A549 (cell line): ENCODE results near the gene SYNE2. TPM values are rescaled to one million over a fixed set of nuclear protein-coding genes. Genes with fewer than 3 reads are reported as not detected.

Experiments
- ATAC-seq, 2 experiments: fragments of 200-7000 bp in 1 of 2; fragments of >200 bp in 1 of 2; cut with Nextera tagmentation in 1 of 2; cut with Tn5 transposase in 1 of 2; 3 replicates each; pipeline versions ENCODE4 v1.8.0 to v1.9.1; 2018 to 2020; ENCODE audit warnings: mild to moderate bottlenecking in 1 of 2, moderate library complexity in 1 of 2
- CTCF ChIA-PET: fragments of 300-600 bp; sonication (Branson Sonifier 250); formaldehyde crosslinking; extraction: SDS; loops from one replicate; lab custom pipeline; 2021; ENCODE audit warnings: antibody characterized with exemption, inconsistent platforms; lab: Yijun Ruan, JAX
- POLR2A ChIA-PET: fragments of 350-600 bp; formaldehyde crosslinking; extraction: SDS; loops from one replicate; lab custom pipeline; 2021; ENCODE audit warnings: antibody characterized with exemption, inconsistent platforms; lab: Yijun Ruan, JAX
- DNase-seq, 2 experiments: peaks; one replicate each; pipeline versions ENCODE4 v3.0.0 to v3.0.0-alpha.2; 2011 to 2016; ENCODE audit warnings: low read depth in 1 of 2, low spot score in 1 of 2
- FAIRE-seq: peaks from 2 replicates; lab custom pipeline; 2011; peaks lifted over from hg19 to GRCh38; lab: Jason Lieb, UNC
- H3K27ac ChIP-seq, 2 experiments: fragments of >200 bp; sonication (Bioruptor Twin); formaldehyde crosslinking; 3 replicates each; pipeline ENCODE4 v1.5.1; 2016 to 2017
- H3K4me1 ChIP-seq: fragments of >200 bp; sonication (Bioruptor Twin); formaldehyde crosslinking; 3 replicates; pipeline ENCODE4 v1.6.1; 2016
- H3K4me2 ChIP-seq: fragments of >200 bp; sonication (Bioruptor Twin); formaldehyde crosslinking; 3 replicates; pipeline ENCODE4 v1.6.1; 2016
- H3K4me3 ChIP-seq: fragments of >200 bp; sonication (Bioruptor Twin); formaldehyde crosslinking; 3 replicates; pipeline ENCODE4 v1.5.1; 2016
- H3K9me3 ChIP-seq: fragments of >200 bp; sonication (Bioruptor Twin); formaldehyde crosslinking; 3 replicates; pipeline ENCODE4 v1.6.1; 2016
- CTCF ChIP-seq: fragments of >200 bp; sonication (Bioruptor Twin); formaldehyde crosslinking; IDR thresholded peaks from 3 replicates; pipeline ENCODE4 v1.5.1; 2016
- E2F6 ChIP-seq: IDR thresholded peaks from 2 replicates; pipeline ENCODE4 v1.6.1; 2012; ENCODE audit warnings: low read depth, borderline replicate concordance
- EP300 ChIP-seq, 2 experiments: fragments of >200 bp; sonication (Bioruptor Twin); formaldehyde crosslinking; IDR thresholded peaks; 2 replicates in 1 of 2; 3 replicates in 1 of 2; pipeline ENCODE4 v1.6.1; 2016 to 2017
- FOSL2 ChIP-seq, 2 experiments: fragments of 450-650 bp in 1 of 2; fragments of >200 bp in 1 of 2; sonication (Bioruptor Twin) in 1 of 2; formaldehyde crosslinking; IDR thresholded peaks; 2 replicates each; pipeline versions ENCODE4 v1.5.0 to v1.6.1; 2016 to 2020; ENCODE audit warnings: mild to moderate bottlenecking in 1 of 2, moderate library complexity in 1 of 2
- FOXS1 ChIP-seq: fragments of 250-450 bp; sonication (Bioruptor Pico); IDR thresholded peaks from 2 replicates; pipeline ENCODE4 v1.5.0; 2020; ENCODE audit warnings: mild to moderate bottlenecking, moderate library complexity
- HOXA7 ChIP-seq: fragments of 250-450 bp; sonication (Bioruptor Pico); IDR thresholded peaks from 2 replicates; pipeline ENCODE4 v1.5.0; 2020; ENCODE audit warnings: mild to moderate bottlenecking, moderate library complexity
- JUNB ChIP-seq: fragments of >200 bp; sonication (Bioruptor Twin); formaldehyde crosslinking; IDR thresholded peaks from 2 replicates; pipeline ENCODE4 v1.6.1; 2016
- KDM5A ChIP-seq: fragments of 200-600 bp; sonication (generic); IDR thresholded peaks from 2 replicates; pipeline ENCODE4 v1.6.1; 2016; ENCODE audit warnings: antibody characterized with exemption, mild to moderate bottlenecking
- MAFK ChIP-seq: fragments of 450-650 bp; IDR thresholded peaks from 2 replicates; pipeline ENCODE4 v1.6.1; 2014; ENCODE audit not compliant: partially characterized antibody
- MAZ ChIP-seq: fragments of 150-350 bp; IDR thresholded peaks from 2 replicates; pipeline ENCODE4 v1.6.1; 2014; ENCODE audit warnings: antibody characterized with exemption, low read depth, low read length, borderline replicate concordance
- NPAS2 ChIP-seq: fragments of 250-450 bp; sonication (Bioruptor Pico); IDR thresholded peaks from 2 replicates; pipeline ENCODE4 v1.8.0; 2022; ENCODE audit warnings: mild to moderate bottlenecking, moderate library complexity, borderline replicate concordance
- NR3C1 ChIP-seq: fragments of >200 bp; sonication (Bioruptor Twin); formaldehyde crosslinking; IDR thresholded peaks from 3 replicates; pipeline ENCODE4 v1.6.1; 2017
- RARB ChIP-seq: fragments of 250-450 bp; sonication (Bioruptor Pico); IDR thresholded peaks from 2 replicates; pipeline ENCODE4 v1.8.0; 2021; ENCODE audit warnings: mild to moderate bottlenecking, moderate library complexity
- RNF2 ChIP-seq: fragments of 200-600 bp; sonication (generic); IDR thresholded peaks from 2 replicates; pipeline ENCODE4 v1.6.1; 2016; ENCODE audit warnings: low read depth, mild to moderate bottlenecking, antibody characterized with exemption, moderate library complexity, borderline replicate concordance
- SMC3 ChIP-seq: fragments of >200 bp; sonication (Bioruptor Twin); formaldehyde crosslinking; IDR thresholded peaks from 3 replicates; pipeline ENCODE4 v1.6.1; 2018; ENCODE audit warnings: inconsistent platforms
- TFCP2L1 ChIP-seq: fragments of 250-450 bp; sonication (Bioruptor Pico); IDR thresholded peaks from 2 replicates; pipeline ENCODE4 v1.5.0; 2021; ENCODE audit warnings: mild to moderate bottlenecking
- USF2 ChIP-seq: fragments of 450-650 bp; IDR thresholded peaks from 2 replicates; pipeline ENCODE4 v1.6.1; 2014; ENCODE audit warnings: antibody characterized with exemption
- ZFP36 ChIP-seq: fragments of 450-650 bp; IDR thresholded peaks from 2 replicates; pipeline ENCODE4 v1.6.1; 2014; ENCODE audit warnings: borderline replicate concordance; ENCODE audit not compliant: partially characterized antibody
- WGBS: methylation state at CpG from one replicate; pipeline ENCODE4 v1.1.6; 2017; ENCODE audit errors: missing lambda C conversion rate; 5-methylcytosine and 5-hydroxymethylcytosine counted together
- polyA plus RNA-seq, 4 experiments: library from polyadenylated mRNA; depleted of rRNA in 3 of 4; stranded (reverse); fragments of >200 nt; fragmentation: RNase III in 1 of 4; extraction: RNeasy Plus Mini Kit Qiagen cat#74134 plus additional on column Dnase treatment in 1 of 4; gene quantifications; 2 replicates in 3 of 4; 3 replicates in 1 of 4; pipeline ENCODE4 v1.2.3, GENCODE V29; 2011 to 2017
- TF ChIP-seq, protein P1 (sequence below): fragments of 150-350 bp; IDR thresholded peaks from 2 replicates; pipeline ENCODE4 v1.6.1; 2014; ENCODE audit warnings: low read depth, mild to moderate bottlenecking, low read length
- TF ChIP-seq, protein P2 (sequence below): IDR thresholded peaks from 2 replicates; pipeline ENCODE4 v1.6.1; 2012

Gene SYNE2
- polyA plus RNA-seq, 2 of the 4 experiments (the other 2 are of a cell fraction), result 3.4 to 11.3 TPM

GRCh38 chr14:63843796-63844195, 9.0 kb upstream of the SYNE2 start:
- no peak for FAIRE-seq
- no peak for ATAC-seq
- Histone ChIP-seq H3K4me1 (no peaks in the 10 kb centered on the region), H3K4me3 (no peak overlapping the region), H3K9me3 (peaks cover 15% of the 10 kb centered on the region; the same call in 2 of the 3 replicates), H3K27ac (no peak overlapping the region), H3K4me2 (no peak overlapping the region)
- ChIA-PET CTCF (interaction anchor here (1.8 kb wide), 1 partner anchor 9 kb away, joined by 4 read pairs; the partner anchor contains the start of gene SYNE2), POLR2A (no interaction called here)
- no peak for TF ChIP-seq FOSL2 (IDR thresholded peaks at IDR 0.05)
- TF ChIP-seq FOSL2 (CRISPR knock-in tag; IDR thresholded peaks at IDR 0.05), result no peak
- TF ChIP-seq RARB, result no peak
- TF ChIP-seq KDM5A, result no peak
- no peak for TF ChIP-seq MAZ
- TF ChIP-seq, protein P1, sequence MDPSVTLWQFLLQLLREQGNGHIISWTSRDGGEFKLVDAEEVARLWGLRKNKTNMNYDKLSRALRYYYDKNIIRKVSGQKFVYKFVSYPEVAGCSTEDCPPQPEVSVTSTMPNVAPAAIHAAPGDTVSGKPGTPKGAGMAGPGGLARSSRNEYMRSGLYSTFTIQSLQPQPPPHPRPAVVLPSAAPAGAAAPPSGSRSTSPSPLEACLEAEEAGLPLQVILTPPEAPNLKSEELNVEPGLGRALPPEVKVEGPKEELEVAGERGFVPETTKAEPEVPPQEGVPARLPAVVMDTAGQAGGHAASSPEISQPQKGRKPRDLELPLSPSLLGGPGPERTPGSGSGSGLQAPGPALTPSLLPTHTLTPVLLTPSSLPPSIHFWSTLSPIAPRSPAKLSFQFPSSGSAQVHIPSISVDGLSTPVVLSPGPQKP, result no peak
- no peak for TF ChIP-seq TFCP2L1 (CRISPR knock-in tag)
- 90% methylated on average over 3 of the region's 3 CpGs for WGBS
- no peak for DNase-seq

DNA sequence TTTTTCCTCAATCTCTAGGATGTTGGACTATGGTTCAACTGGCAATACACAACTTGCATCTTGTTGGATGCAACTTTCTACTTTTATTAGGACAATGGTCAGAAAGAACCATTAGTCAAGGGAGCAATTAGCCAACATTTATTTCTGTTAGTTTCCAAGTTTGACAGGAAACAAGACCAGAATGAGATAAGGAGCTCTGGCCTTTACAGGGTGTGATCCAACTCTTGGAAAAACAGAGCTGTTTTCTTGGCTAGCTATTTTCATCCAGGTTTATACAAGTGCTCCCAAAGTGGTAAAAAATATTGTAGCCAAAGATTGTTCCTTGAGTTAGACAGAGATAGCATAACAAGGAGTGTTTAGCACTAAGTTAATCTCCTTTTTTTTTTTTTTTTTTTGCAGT, 3.9 kb upstream of the SYNE2 start:
- Histone ChIP-seq H3K9me3 (no peaks in the 10 kb centered on the region), H3K4me1 (0 out of 3 replicates have a peak, but pooled peaks cover 2% of the 10 kb centered on the region), H3K27ac (no peak overlapping the region), H3K4me2 (no peak overlapping the region), H3K4me3 (no peak overlapping the region)
- CTCF ChIA-PET, result no interaction called here
- DNase-seq, result no peak
- no peak for ATAC-seq
- POLR2A ChIA-PET, result no interaction called here
- TF ChIP-seq RNF2 (no peak), FOSL2 (IDR thresholded peaks at IDR 0.05) (no peak), FOSL2 (CRISPR knock-in tag; IDR thresholded peaks at IDR 0.05) (no peak), MAFK (no peak), JUNB (no peak), CTCF (no peak), ZFP36 (no peak), E2F6 (no peak), NR3C1 (no peak), HOXA7 (CRISPR knock-in tag) (no peak), NPAS2 (no peak), EP300 (IDR thresholded peaks at IDR 0.05) (no peak), FOXS1 (CRISPR knock-in tag) (no peak), USF2 (no peak), SMC3 (no peak)
- TF ChIP-seq, protein P2, sequence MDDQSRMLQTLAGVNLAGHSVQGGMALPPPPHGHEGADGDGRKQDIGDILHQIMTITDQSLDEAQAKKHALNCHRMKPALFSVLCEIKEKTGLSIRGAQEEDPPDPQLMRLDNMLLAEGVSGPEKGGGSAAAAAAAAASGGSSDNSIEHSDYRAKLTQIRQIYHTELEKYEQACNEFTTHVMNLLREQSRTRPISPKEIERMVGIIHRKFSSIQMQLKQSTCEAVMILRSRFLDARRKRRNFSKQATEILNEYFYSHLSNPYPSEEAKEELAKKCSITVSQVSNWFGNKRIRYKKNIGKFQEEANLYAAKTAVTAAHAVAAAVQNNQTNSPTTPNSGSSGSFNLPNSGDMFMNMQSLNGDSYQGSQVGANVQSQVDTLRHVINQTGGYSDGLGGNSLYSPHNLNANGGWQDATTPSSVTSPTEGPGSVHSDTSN, result no peak
- no peak for FAIRE-seq
